CD4-positive, alpha-beta T cell treated with Interleukin-10 for 1 hour (primary cell): Measurements from ENCODE around the gene POFUT2.
A peak's percentile ranks its signal among the peaks of the same experiment; 100 is the strongest.
"Not testable (repeated sequence)": the region's sequence is repeated elsewhere in the genome, so short reads cannot be mapped to it uniquely, and the experiment has no call there.

Source experiments
- DNase-seq: peaks from one replicate; pipeline ENCODE4 v3.0.0-alpha.2; 2020

The POFUT2 gene

GRCh38 chr21:45326169-45326851, 38.6 kb upstream of the POFUT2 start:
- no peak for DNase-seq

- no peak for DNase-seq
Observed at GRCh38 chr21:45325206-45326168, 37.8 kb upstream of the POFUT2 start.

- no peak for DNase-seq
Observed at GRCh38 chr21:45324489-45325205, 37.0 kb upstream of the POFUT2 start.

- DNase-seq = no peak
Observed at GRCh38 chr21:45323487-45324311, 36.0 kb upstream of the POFUT2 start.

- no peak for DNase-seq
Observed at GRCh38 chr21:45322960-45323461, 35.3 kb upstream of the POFUT2 start.

- peak; percentile 8 for DNase-seq
Observed at GRCh38 chr21:45322231-45322959, 34.7 kb upstream of the POFUT2 start.

GRCh38 chr21:45320261-45321025, 32.7 kb upstream of the POFUT2 start:
- no peak for DNase-seq

GRCh38 chr21:45319461-45320211, 31.9 kb upstream of the POFUT2 start:
- DNase-seq = no peak

GRCh38 chr21:45318556-45319404, 31.1 kb upstream of the POFUT2 start:
- DNase-seq = no peak

GRCh38 chr21:45318146-45318555, 30.5 kb upstream of the POFUT2 start:
- DNase-seq = no peak

- no peak for DNase-seq
Observed at GRCh38 chr21:45317398-45318145, 29.9 kb upstream of the POFUT2 start.

- no peak for DNase-seq
Observed at GRCh38 chr21:45316871-45317397, 29.2 kb upstream of the POFUT2 start.

- not testable (repeated sequence) for DNase-seq
Observed at GRCh38 chr21:45315676-45316470, 28.2 kb upstream of the POFUT2 start.

- no peak for DNase-seq
Observed at GRCh38 chr21:45313682-45314081, 26.0 kb upstream of the POFUT2 start.

GRCh38 chr21:45313015-45313414, 25.3 kb upstream of the POFUT2 start:
- no peak for DNase-seq

- DNase-seq = no peak
Observed at GRCh38 chr21:45312296-45312695, 24.6 kb upstream of the POFUT2 start.

- DNase-seq = no peak
Observed at GRCh38 chr21:45310459-45310858, 22.8 kb upstream of the POFUT2 start.
